ENCODE results near the gene CTRL.

CTRL gene

GRCh38 chr16:67946128-67946569 lies 14.5 kb upstream of the CTRL start:
- Histone ChIP-seq H3K36me3 (ENCODE audit: insufficient read depth, low read length) (peaks cover 25% of the 10 kb centered on the region; the same call in 1 of the 2 replicates), H2AFZ (ENCODE audit: low read length, unreplicated experiment) (no peak overlapping the region)

DNA sequence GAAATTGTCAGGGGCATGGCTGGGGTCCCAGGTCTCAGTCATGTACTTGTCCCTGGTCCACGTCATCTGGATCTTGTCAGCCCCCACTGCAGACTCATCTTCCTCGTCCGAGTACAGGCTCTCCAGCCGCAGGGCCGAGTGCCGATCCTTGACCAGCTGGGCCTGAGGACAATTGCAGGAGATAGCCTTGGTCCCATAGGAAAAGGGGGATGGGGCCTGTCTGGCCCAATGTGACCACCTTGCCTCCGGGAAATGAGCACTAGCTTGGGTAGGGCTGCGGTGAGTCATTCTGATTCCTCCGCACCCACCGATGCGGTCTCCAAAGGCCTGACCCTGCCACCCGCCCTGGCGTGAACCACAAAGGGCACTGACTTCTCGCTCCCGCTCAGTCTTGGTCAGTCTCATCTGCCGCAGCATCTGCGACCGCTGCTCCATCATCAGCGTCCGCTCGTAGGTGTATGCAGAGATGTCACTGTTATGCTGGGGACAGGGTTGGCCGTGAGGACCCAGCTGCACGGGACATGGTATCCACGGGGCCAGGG lies 13.8 kb upstream of the CTRL start:
- Histone ChIP-seq H2AFZ (ENCODE audit: low read length, unreplicated experiment) (no peak overlapping the region), H3K4me3 (ENCODE audit: low read depth, low read length) (no peak overlapping the region), H3K4me1 (ENCODE audit: control insufficient read depth, insufficient read depth, low read length, unreplicated experiment) (no peaks in the 10 kb centered on the region), H3K27ac (ENCODE audit: low read depth, low read length) (no peak overlapping the region), H3K36me3 (ENCODE audit: insufficient read depth, low read length) (peaks cover 25% of the 10 kb centered on the region; the same call in 1 of the 2 replicates), H3K27me3 (ENCODE audit: insufficient read depth, low read length) (no peaks in the 10 kb centered on the region), H3K79me2 (ENCODE audit: control insufficient read depth, insufficient read depth, low read length, unreplicated experiment) (peaks cover 2% of the 10 kb centered on the region)

More at GRCh38 chr16:67946128-67946569, 14.5 kb upstream of the CTRL start:
- Histone ChIP-seq H3K4me1 (ENCODE audit: control insufficient read depth, insufficient read depth, low read length, unreplicated experiment) (no peaks in the 10 kb centered on the region), H3K27me3 (ENCODE audit: insufficient read depth, low read length) (no peaks in the 10 kb centered on the region), H3K4me3 (ENCODE audit: low read depth, low read length) (no peak overlapping the region), H3K27ac (ENCODE audit: low read depth, low read length) (no peak overlapping the region), H3K79me2 (ENCODE audit: control insufficient read depth, insufficient read depth, low read length, unreplicated experiment) (peaks cover 2% of the 10 kb centered on the region)

GRCh38 chr16:67944690-67945391 lies 13.2 kb upstream of the CTRL start:
- H3K27ac ChIP-seq (ENCODE audit: low read depth, low read length): no peak overlapping the region
- H2AFZ ChIP-seq (ENCODE audit: low read length, unreplicated experiment): no peak overlapping the region
- no peaks in the 10 kb centered on the region for H3K4me1 ChIP-seq (ENCODE audit: control insufficient read depth, insufficient read depth, low read length, unreplicated experiment)
- H3K79me2 ChIP-seq (ENCODE audit: control insufficient read depth, insufficient read depth, low read length, unreplicated experiment): peaks cover 6% of the 10 kb centered on the region
- no peaks in the 10 kb centered on the region for H3K27me3 ChIP-seq (ENCODE audit: insufficient read depth, low read length)
- H3K36me3 ChIP-seq (ENCODE audit: insufficient read depth, low read length): peaks cover 26% of the 10 kb centered on the region; the same call in 1 of the 2 replicates
- no peak overlapping the region for H3K4me3 ChIP-seq (ENCODE audit: low read depth, low read length)

DNA sequence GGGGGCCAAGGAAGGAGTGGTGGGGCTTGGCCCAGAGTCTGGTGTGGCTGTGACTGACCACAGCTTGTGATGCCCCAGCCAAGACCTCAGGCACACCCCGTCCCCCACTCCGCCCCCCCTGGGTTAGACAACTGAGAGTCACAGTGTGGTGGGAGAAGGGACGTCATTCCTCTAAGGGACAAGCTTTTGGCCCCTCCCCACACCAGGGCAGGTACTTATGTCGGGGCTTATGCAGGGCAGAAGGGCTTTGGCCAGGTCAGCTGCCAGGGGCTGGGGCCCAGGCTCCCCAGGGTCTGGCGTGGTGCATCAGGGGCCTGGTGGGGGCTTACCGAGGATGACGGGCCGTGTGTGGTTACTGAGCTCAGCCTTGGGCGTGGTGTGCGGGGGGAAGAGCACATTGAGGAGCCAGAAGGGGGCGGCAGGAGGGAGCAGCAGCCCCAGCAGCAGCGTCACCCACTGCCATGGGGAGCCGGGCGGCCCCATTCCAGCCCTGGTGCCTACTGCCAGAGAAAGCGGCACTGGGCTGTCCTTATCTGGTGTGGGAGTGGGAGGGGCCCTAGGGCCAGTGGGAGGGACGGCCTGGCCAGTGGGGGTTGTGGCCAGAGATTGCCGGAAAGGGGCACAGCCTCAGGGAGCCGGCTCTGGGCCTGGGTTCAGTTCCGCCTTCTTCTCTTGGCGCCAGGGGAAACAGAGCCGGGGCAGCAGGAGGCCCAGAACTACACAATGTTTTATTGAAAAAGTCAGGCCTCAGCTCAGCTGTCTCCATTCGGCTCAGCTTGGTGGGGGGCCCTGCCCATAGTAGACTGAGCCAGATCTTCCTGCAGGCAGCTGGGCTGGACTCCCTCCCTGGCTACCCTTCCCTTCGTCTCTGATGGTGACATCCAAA lies 12.2 kb upstream of the CTRL start, which contains the start of gene LCAT:
LCAT (minus strand) TSS at position 502 of the 886 bp plus-strand sequence; CDS start at position 483, 19 bp downstream.
- no peak within 1 kb of the TSS for H3K4me3 ChIP-seq (ENCODE audit: low read depth, low read length)
- H3K36me3 ChIP-seq (ENCODE audit: insufficient read depth, low read length): peaks cover 28% of the 10 kb centered on the region; the same call in 1 of the 2 replicates
- H3K79me2 ChIP-seq (ENCODE audit: control insufficient read depth, insufficient read depth, low read length, unreplicated experiment): peaks cover 6% of the 10 kb centered on the region
- H3K27ac ChIP-seq (ENCODE audit: low read depth, low read length): no peak within 1 kb of the TSS
- H3K27me3 ChIP-seq (ENCODE audit: insufficient read depth, low read length): no peaks in the 10 kb centered on the region
- H3K4me1 ChIP-seq (ENCODE audit: control insufficient read depth, insufficient read depth, low read length, unreplicated experiment): no peaks in the 10 kb centered on the region
- H2AFZ ChIP-seq (ENCODE audit: low read length, unreplicated experiment): no peak within 1 kb of the TSS

DNA sequence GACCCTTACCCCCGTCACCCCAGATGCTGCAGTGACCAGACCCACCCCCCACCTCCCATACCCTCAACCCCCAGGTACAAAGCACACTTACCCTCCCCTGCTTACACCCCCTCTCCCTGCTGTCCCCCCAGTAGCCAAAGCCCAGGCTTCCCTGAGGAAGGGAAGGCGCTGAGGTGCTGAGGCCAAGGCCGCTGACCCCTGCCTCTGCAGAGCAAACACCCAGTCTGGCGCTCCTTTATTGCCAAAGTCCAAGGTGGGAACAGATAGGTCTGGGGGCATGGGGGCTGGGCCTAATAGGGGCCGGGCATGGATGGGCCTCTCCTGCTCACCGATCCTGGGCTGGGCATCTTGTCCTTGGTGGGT lies 11.6 kb upstream of the CTRL start:
- Histone ChIP-seq H3K27me3 (ENCODE audit: insufficient read depth, low read length) (no peaks in the 10 kb centered on the region), H3K27ac (ENCODE audit: low read depth, low read length) (no peak overlapping the region), H3K79me2 (ENCODE audit: control insufficient read depth, insufficient read depth, low read length, unreplicated experiment) (peaks cover 6% of the 10 kb centered on the region), H3K4me1 (ENCODE audit: control insufficient read depth, insufficient read depth, low read length, unreplicated experiment) (no peaks in the 10 kb centered on the region), H3K36me3 (ENCODE audit: insufficient read depth, low read length) (peaks cover 28% of the 10 kb centered on the region; the same call in 1 of the 2 replicates), H2AFZ (ENCODE audit: low read length, unreplicated experiment) (no peak overlapping the region), H3K4me3 (ENCODE audit: low read depth, low read length) (no peak overlapping the region)

- Histone ChIP-seq H3K27me3 (ENCODE audit: insufficient read depth, low read length) (no peaks in the 10 kb centered on the region), H3K4me3 (ENCODE audit: low read depth, low read length) (no peak overlapping the region), H3K36me3 (ENCODE audit: insufficient read depth, low read length) (peaks cover 23% of the 10 kb centered on the region; the same call in 1 of the 2 replicates), H3K79me2 (ENCODE audit: control insufficient read depth, insufficient read depth, low read length, unreplicated experiment) (peaks cover 3% of the 10 kb centered on the region), H2AFZ (ENCODE audit: low read length, unreplicated experiment) (no peak overlapping the region), H3K4me1 (ENCODE audit: control insufficient read depth, insufficient read depth, low read length, unreplicated experiment) (no peaks in the 10 kb centered on the region), H3K27ac (ENCODE audit: low read depth, low read length) (no peak overlapping the region)
Observed at GRCh38 chr16:67942510-67943255, 11.0 kb upstream of the CTRL start.

- Histone ChIP-seq H3K4me3 (ENCODE audit: low read depth, low read length) (no peak overlapping the region), H3K27ac (ENCODE audit: low read depth, low read length) (no peak overlapping the region), H2AFZ (ENCODE audit: low read length, unreplicated experiment) (no peak overlapping the region), H3K4me1 (ENCODE audit: control insufficient read depth, insufficient read depth, low read length, unreplicated experiment) (peaks cover 4% of the 10 kb centered on the region), H3K79me2 (ENCODE audit: control insufficient read depth, insufficient read depth, low read length, unreplicated experiment) (peaks cover 4% of the 10 kb centered on the region), H3K27me3 (ENCODE audit: insufficient read depth, low read length) (no peaks in the 10 kb centered on the region), H3K36me3 (ENCODE audit: insufficient read depth, low read length) (peaks cover 17% of the 10 kb centered on the region; the same call in 1 of the 2 replicates)
Observed at GRCh38 chr16:67942200-67942509, 10.5 kb upstream of the CTRL start.

DNA sequence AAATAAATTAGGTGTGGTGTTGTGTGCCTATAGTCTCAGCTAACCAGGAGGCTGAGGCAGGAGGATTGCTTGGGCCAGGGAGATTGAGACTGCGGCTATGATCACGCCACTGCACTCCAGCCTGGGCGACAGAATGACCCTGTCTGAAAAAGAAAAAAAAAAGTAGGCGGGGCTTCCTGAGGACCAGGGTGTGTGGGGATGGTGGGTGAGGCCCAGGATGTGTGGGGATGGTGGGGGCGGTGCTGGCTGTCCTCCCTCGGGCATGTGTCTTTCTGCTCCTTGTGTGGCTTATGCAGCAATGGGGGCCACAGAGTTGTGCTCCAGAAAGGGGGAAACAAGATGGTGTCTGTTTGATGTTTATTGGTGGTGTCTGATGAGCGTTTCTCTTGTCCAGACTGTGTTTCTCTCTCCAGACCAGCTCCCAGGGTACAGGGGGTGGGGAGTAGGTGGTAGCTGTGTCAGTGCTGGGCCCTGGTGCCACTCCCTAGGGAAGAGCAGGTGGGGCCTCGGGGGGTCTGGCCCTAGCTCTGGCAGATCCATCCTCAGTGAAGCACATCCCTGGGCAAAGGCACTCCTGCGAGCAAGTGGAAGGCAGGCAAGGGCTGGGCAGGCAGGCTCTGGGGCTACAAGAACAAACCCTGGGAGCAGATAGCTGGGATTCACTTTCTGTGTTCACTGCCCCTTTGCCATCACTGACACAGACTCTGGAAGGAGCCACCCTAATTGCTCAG lies 10.0 kb upstream of the CTRL start:
- H2AFZ ChIP-seq (ENCODE audit: low read length, unreplicated experiment): no peak overlapping the region
- H3K79me2 ChIP-seq (ENCODE audit: control insufficient read depth, insufficient read depth, low read length, unreplicated experiment): peaks cover 8% of the 10 kb centered on the region
- H3K36me3 ChIP-seq (ENCODE audit: insufficient read depth, low read length): peaks cover 13% of the 10 kb centered on the region; the same call in 1 of the 2 replicates
- H3K4me1 ChIP-seq (ENCODE audit: control insufficient read depth, insufficient read depth, low read length, unreplicated experiment): peaks cover 7% of the 10 kb centered on the region
- H3K27ac ChIP-seq (ENCODE audit: low read depth, low read length): no peak overlapping the region
- no peak overlapping the region for H3K4me3 ChIP-seq (ENCODE audit: low read depth, low read length)
- H3K27me3 ChIP-seq (ENCODE audit: insufficient read depth, low read length): no peaks in the 10 kb centered on the region

GRCh38 chr16:67940446-67941089 lies 8.9 kb upstream of the CTRL start:
- Histone ChIP-seq H3K27ac (ENCODE audit: low read depth, low read length) (no peak overlapping the region), H3K4me1 (ENCODE audit: control insufficient read depth, insufficient read depth, low read length, unreplicated experiment) (peaks cover 7% of the 10 kb centered on the region), H3K27me3 (ENCODE audit: insufficient read depth, low read length) (no peaks in the 10 kb centered on the region), H3K36me3 (ENCODE audit: insufficient read depth, low read length) (peaks cover 4% of the 10 kb centered on the region; the same call in 1 of the 2 replicates), H3K79me2 (ENCODE audit: control insufficient read depth, insufficient read depth, low read length, unreplicated experiment) (peaks cover 8% of the 10 kb centered on the region), H2AFZ (ENCODE audit: low read length, unreplicated experiment) (no peak overlapping the region), H3K4me3 (ENCODE audit: low read depth, low read length) (no peak overlapping the region)

Data from ACC112 (cell line).